Anterior cingulate cortex (tissue), 58 donors: ENCODE results near the gene MIER3.
A peak's percentile ranks its signal among the peaks of the same experiment; 100 is the strongest.
"Not testable (repeated sequence)": the region's sequence is repeated elsewhere in the genome, so short reads cannot be mapped to it uniquely, and the experiment has no call there.

ENCODE experiments used
- DNase-seq, 58 donors: peaks; one replicate each; lab custom pipeline; 2025; lab: John Stamatoyannopoulos, UW

Gene MIER3, protein sequence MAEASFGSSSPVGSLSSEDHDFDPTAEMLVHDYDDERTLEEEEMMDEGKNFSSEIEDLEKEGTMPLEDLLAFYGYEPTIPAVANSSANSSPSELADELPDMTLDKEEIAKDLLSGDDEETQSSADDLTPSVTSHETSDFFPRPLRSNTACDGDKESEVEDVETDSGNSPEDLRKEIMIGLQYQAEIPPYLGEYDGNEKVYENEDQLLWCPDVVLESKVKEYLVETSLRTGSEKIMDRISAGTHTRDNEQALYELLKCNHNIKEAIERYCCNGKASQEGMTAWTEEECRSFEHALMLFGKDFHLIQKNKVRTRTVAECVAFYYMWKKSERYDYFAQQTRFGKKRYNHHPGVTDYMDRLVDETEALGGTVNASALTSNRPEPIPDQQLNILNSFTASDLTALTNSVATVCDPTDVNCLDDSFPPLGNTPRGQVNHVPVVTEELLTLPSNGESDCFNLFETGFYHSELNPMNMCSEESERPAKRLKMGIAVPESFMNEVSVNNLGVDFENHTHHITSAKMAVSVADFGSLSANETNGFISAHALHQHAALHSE

DNA sequence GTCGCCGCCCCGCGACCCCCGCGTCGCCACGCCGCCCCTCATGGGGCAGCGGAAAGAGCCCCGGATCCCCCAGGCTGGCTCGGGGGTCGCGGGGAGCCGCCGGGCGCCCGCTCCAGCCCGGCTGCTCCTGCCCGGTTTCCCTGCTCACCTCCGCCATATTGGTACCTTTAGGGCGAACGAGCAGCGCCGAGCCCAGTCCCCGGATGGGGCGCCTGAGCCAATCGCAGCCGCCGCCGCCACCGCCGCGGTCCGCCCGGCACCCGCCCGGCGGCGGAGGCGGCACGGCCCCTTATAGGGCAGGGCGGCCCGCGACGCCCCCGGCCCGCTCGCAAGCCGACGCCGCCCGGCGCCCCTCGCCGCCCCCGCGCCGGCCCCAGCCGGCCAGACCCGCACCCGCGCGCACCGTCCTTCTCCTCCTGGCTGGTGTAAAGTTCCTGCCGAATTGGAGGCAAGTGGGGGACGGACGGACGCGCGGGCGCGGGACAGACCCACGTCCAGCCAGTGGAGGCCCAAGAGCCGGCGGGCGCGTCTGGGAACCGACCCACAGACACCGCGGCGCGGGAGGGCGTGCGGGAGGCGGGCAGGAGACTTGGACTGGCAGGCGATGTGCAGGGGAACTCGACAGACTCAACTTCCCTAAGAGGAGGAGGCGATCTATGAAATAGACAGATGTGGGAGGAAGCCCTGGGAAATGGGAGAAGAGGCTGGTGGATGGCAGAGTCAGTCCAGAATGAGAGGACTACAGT lies at the start of gene MIER3:
MIER3 (minus strand) TSS at position 178 of the 746 bp plus-strand sequence; CDS start at position 157, 21 bp downstream.
- peak in 57 of 58 donors; percentile 8 to 80 (median 61) for DNase-seq

DNA sequence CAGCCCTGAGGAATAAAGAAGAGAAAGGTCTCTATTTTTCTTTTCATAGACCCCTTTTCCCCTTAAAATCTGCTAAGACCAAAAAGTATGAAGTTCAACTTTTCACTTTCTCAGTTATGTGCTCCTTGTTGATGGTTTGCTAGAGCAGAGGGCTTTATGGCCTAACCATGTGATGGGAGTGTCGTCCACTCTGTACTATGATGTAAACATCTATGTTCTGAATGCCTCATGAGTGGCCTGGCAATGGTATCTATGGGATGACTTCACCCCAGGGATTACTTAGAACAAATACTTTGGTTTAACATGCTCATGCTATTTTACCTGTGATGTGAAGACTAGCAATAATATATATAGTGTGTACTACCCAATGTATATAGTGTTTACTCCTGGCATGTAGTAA lies 43.7 kb upstream of the MIER3 start:
- no peak for DNase-seq

DNA sequence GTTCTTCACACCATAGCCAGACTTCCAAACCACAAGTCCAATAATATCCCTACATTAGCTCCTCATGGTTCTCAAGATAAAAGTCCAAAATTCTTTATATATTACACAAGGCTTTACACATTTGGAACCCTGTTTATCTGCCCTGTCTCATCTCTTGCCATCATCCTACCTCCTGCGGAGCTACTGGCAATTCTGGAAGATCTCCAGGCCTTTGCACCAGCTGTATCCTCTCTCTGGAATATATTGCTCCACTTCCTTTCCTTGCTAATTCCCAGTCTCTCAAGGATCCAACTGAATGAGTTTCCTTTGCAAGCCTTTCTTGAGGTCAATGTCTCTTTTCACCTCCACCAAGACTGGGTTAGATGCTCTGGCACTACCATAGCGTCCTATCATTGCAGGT lies 41.3 kb upstream of the MIER3 start:
- DNase-seq = no peak

DNA sequence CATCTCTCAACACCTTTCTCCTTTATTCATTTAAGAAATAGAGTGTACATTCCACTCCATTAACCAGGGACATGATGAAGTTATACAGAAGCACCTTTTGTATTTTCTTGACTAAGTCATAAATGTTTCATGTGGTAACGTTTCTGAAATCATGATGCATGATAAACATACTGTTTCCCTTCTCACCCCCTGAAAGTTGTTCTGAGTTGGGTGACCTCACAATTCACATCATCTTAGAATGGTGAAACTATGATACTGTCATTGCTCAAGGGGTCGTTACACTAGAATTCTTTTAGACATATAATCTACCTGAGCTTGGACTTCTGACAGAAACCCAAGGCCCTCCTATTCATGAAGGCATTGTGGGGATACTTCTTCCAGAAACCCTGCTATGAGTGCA lies 37.8 kb upstream of the MIER3 start:
- no peak for DNase-seq

DNA sequence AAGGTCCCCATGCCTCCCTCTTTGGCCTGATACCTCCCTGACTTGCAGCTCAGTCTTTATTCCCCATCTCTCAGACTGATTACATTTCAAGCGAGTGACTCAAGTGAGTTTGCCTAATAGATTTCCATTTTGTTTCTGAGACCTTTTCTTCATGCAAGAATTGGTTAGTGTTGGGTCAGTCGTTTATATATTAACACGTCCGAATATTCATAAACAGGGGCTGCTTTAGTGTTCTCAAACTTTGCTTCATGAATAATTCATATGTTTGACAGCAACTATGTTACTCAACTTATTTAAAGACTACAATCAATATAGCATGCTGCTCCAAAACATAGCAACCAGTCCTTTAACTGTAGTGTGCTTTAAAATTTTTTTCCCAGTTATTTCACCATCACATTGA lies 36.6 kb upstream of the MIER3 start:
- DNase-seq = no peak

DNA sequence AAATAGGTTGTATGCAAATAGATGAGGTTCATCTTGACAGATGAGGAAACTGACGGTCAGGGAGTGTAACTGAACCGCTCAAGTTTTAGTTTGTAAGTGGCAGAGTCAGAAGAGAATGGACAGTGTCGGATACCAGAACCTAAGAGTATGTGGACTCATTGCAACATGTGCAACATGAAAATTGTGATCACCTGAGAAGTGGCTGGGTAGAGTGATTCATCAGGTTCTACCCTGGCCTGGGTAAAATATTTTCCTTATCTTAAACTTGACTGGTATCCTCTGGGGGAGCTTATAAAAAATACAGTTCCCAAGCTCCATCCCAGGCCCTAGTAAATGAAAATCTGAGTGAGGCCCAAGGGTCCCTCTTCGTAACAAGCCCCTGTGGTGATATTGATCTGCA lies 35.2 kb upstream of the MIER3 start:
- no peak for DNase-seq

DNA sequence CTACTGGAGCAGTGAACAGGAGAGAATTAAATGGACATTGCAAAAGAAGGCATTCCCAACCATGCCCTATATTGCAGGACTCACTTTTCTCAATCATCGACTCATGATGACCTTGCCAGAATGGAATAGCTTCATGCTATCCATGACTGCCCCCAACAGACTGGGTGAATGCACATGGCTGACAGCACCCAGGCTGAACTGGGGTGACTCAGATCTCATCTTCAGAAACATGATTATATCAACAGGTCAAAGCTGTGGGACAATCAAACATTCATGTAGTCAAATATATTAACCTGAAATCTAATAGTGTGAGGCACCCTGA lies 34.7 kb upstream of the MIER3 start:
- no peak for DNase-seq

DNA sequence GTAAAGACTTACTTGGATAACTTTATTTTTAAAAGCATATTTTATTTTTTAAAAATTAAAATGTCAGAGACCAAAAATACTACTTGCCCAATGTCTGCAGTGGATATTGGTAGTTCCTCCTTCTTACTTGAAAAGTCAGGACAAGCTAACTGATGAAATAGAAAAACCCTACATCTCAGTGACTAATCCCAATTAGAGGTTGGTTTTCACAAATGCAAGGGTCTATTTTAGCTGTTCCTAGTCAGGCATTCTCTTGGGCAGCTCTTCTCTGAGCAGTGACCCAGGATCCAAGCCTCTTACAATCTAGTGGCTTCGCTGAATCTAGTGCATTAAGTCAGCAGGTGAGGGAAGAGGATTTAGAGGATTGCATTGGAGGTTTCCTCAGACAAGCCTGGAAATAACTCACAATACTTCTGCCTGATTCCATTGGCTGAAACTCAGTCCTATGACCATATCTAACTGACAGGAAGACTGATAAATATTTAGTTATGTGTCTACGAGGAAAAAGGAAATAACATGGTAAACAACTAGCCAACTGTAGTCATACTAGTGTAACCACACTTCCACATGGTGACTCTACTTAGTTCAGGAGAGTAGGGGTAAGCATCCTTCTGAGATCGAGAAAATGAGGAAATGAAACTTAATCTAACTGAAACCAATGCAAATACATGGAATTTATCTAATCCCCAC lies 34.2 kb upstream of the MIER3 start:
- DNase-seq = no peak

DNA sequence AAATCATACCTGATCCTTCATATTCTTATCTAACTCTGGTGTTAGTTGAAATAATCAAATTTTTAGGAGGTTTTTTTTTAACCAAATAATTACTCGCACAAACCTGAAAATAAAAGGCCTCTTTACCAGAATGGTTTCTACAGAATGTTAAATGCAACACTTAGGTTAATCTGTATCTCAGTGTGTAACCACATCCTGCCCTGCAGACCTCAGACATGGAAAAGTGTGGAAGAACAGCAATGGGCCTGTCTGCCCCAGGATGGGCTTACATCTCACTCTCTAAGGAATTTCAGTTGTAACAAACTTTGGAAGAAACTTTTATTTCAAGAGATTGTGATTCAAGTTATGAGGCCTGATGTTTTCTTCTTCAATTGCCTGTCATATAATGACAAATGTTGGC lies 32.5 kb upstream of the MIER3 start:
- DNase-seq = no peak

DNA sequence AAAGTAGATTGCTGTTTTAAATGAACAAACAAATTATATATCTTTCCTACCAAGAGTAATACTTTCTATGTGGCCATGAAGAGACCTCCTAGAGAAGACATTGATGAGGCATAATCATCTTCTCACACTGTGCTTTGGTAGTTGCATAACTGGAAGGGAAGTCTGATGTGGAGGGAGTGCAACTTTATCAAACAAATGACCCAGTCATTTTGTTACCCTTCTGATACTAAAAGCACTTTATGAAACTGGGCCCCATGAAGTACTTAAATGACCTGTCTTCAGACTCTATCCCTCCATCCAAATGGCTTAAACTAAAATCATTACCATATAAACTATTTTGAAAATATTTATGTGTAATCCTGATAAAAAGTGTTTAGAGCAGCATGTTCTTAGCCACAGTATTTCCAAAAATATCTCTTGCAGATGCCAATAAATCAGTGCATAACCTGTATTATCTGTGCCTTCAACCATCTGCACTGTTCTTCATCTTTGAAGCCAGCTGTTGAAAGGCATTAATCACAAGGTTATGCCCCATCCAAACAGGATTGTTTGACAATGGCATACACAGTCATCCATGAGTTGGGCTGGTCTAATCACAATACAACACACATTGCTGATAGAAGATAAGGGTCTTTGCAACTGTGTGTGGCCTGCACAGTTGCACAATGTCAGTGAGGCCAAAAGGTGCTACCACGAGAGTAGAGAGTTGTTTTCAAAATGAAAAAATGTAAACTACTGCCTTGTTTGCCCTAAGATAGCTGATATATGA lies 31.9 kb upstream of the MIER3 start:
- DNase-seq = no peak

DNA sequence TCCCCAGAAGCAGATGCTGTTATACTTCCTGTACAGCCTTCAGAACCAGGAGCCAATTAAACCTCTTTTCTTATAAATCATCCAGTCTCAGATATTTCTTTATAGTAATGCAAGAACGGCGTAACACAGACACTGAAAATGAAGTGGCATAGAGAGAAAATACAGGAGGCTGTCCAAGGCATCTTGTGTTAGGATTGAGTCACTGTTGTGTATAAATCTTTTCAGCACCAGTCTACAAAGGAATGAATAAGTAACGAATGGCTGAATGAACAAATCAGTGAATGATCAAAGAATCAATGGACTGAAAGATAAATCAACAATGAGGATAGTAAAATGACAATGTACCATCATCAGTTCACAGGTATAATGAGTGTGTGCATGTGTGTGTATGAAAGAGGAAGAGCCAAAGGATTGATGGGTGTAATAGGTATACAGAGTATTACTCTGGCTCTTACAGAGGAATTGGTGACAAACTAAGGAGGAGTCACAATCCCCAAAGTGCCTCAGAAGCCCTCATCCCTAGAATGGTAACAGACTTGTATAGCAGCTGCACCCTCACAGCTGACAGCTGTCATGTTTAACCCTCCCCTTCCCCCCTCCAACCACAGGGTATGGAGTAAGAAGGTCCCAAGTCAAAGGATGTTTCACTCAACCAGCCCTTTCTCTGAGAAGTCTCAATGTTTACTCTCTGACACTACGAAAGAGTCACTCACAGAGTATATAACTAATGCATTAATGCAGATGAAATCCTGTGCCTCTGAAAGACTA lies 29.8 kb upstream of the MIER3 start:
- no peak for DNase-seq

DNA sequence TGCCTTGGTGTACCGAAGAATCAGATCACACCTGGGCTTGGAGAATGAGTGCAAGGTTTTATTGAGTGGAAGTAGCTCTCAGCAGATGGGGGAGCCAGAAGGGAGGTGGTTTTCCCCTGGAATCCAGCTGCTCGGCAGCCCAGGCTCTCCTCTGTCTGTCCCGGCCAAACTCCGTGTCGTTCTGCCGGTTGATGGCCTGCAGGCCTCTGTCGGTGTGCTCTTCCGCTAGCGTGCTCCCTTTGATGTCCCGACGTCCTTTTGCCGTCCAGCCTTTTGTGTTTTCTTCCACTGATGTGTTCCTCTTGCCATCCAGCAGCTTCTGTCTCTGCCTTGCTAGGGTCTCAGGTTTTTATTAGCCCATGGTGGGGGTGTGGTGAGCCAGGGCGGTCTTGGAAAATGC lies 28.0 kb upstream of the MIER3 start:
- DNase-seq = no peak

DNA sequence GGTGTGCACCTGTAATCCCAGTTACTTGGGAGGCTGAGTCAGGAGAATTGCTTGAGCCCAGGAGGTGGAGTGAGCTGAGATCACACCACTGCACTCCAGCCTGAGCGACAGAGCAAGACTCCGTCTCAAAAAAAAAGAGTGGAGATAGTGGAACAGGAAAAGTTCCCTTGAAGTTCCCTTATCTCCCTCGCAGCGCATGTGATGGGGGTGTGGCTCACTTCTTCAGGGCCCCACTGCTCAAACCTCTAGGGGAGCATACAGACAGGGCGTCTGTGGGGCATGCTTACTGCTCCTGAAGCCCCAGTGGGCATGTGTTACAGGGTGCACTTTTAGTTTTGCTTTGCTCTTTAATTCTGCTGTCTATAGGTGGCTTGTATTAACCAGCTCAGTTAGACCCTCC lies 27.6 kb upstream of the MIER3 start:
- not testable (repeated sequence) for DNase-seq

DNA sequence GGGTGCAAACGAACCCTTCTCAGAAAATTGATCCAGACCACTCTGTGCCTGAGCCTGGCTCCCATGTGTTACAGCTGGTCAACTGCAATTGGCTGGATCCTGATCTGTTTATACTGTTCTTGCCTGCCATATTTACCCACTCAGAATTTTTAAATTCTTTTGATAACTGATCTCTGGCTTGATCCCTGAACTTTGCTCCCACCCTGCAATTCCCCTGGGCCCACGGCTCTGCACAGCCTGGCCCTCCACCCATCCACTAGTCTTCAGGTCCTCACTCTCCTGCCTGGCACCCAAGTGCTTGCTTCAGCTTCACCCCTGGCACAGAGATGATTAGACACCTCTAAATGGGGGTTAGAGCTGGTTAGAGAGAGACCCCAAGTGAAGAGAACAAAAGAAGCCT lies 25.9 kb upstream of the MIER3 start:
- no peak for DNase-seq

DNA sequence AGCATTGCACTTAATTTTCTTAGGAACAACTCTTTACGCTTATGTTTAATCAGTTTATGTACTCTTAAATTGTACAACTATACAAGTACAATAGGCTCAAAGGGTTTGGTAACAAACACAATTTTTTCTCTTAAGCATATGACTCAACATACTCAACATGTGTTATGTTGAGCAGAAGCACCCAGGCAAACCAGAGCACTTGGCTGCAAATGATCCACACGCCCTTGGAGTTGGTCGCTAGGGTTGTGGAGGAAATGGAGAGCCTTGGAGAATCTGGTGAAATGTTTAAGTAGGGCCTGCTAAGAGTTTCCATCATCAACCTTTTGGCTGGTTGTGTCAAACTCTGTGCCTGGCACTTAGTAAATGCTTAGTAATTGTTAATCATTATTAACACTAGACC lies 25.1 kb upstream of the MIER3 start:
- DNase-seq = no peak

DNA sequence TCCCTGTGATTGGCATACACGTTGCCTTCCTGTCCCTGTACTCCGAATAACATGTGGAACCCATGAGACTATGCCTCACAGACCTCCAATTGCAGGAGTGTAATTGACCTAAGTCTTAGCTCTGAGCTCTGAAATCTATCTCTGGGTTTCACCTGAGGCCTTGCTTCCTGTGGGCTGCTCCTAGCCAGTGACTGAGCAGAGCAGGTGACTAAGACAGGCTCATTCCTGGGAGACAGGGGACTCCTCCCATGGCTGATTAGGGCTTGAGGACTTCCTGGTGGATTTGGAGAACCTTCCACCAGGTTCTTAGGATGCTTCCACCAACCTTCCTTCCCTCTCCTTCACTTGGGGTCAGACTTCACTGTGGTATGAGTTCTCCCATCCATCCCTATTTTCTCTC lies 22.3 kb upstream of the MIER3 start:
- DNase-seq = no peak

DNA sequence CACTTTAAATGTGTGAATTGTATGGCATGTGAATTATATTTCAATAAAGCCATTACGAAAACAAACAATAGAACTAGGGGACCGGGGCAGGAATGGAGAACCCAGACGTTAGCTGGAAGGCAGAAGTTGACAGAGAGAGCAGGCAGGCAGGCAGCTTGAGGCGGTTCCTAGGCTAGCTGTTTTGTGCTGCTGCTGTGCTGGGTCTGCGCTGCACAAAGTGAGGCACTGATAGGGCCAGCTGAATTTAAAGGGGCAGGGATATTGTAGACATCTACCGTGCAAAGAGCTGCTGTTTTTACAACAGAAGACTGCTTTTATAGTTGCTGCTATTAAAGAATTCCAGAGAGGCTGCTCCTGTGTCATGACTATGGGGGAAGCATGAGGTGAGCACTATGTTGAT lies 21.6 kb upstream of the MIER3 start:
- DNase-seq = no peak

DNA sequence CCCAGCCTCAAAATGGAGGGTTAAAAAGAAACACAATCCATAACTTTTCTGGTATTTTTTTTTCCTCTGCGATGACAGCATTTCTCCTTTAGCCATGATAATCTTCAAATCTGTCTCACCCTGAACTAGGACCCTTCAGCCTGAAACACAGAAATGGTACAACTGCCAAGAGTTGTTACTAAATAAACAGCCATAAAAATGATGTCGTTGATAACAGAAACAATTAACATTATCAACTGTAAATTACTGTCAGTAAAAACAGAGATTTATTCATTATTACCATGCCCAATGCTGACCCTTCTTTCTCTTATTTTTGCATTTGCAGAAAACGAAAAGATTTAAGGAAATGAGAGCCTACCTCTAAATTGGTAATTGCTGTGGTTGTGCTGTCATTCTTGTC lies 19.4 kb upstream of the MIER3 start:
- DNase-seq = no peak

DNA sequence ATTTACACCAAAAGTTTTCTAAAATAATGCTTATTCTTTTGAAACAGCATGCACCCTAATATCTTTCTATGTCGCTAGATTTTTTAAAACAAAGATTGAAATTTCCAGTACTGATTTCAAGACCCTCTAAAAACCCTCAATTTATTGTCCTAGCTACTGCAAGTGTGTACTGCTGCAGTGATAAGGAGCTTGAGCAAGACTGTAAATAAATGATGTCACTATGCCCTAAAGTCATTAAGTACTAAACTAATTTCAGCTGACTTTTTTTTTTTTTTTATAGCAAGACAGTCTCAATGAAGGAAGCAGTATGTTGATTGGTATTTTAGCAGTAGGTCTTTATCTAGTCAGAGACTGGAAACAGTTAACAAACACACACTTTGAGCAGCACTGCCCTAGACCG lies 12.2 kb upstream of the MIER3 start:
- no peak for DNase-seq

DNA sequence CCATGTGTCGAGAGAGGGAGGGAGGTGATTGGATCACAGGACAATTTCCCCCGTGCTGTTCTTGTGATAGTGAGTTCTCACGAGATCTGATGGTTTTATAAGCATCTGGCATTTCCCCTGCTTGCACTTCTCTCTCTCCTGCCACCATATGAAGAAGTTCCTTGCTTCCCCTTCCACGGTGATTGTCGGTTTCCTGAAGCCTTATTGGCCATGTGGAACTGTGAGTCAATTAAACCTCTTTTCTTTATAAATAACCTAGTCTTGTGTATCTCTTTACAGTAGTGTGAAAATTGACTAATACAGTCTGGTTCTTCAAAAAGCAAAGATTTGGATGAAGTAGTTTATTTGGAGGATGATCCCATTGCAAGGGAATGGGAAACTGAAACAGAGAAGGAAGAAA lies 11.3 kb upstream of the MIER3 start:
- no peak for DNase-seq
